DND-41 (cell line): Measurements from ENCODE around the gene GRK2.

Source experiments
- EZH2 ChIP-seq: IDR thresholded peaks from 3 replicates; pipeline ENCODE4 v1.6.1; 2012; ENCODE audit warnings: borderline replicate concordance, low read depth, mild to moderate bottlenecking, moderate library complexity, low read length, inconsistent platforms; ENCODE audit not compliant: severe bottlenecking
- TF ChIP-seq, protein P1 (sequence below): IDR thresholded peaks from 2 replicates; pipeline ENCODE4 v1.5.1; 2012; ENCODE audit warnings: borderline replicate concordance, low read length, moderate library complexity, mild to moderate bottlenecking; ENCODE audit not compliant: poor library complexity, severe bottlenecking; ENCODE audit errors: extremely low read depth

DNA sequence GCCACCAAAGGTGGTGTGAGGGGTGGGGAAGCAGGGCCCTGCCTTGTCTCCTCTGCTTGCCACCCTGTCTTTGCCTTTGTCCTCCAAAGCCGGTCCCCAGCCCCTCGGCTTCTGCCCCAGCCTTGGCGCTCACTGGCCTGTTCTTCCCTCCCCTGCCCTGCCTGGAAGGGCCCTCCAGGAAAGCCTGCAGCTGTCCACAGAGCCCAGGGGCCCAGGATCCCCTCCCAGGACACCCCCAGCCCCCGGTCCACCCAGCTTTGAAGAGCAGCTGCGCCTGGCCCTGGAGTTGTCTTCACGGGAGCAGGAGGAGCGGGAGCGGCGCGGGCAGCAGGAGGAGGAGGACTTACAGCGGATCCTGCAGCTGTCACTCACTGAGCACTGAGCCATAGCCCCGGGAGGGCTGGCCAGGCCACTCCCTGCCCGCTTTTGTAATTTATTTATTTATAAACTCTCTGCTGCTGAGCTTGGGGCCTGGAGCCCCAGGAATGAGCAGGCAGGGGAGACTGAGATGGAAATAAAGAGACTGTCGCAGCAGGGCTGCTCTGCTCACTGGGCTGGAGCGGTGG, 35.8 kb downstream of the GRK2 start:
- TF ChIP-seq, protein P1, sequence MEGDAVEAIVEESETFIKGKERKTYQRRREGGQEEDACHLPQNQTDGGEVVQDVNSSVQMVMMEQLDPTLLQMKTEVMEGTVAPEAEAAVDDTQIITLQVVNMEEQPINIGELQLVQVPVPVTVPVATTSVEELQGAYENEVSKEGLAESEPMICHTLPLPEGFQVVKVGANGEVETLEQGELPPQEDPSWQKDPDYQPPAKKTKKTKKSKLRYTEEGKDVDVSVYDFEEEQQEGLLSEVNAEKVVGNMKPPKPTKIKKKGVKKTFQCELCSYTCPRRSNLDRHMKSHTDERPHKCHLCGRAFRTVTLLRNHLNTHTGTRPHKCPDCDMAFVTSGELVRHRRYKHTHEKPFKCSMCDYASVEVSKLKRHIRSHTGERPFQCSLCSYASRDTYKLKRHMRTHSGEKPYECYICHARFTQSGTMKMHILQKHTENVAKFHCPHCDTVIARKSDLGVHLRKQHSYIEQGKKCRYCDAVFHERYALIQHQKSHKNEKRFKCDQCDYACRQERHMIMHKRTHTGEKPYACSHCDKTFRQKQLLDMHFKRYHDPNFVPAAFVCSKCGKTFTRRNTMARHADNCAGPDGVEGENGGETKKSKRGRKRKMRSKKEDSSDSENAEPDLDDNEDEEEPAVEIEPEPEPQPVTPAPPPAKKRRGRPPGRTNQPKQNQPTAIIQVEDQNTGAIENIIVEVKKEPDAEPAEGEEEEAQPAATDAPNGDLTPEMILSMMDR: no peak
- no peak for TF ChIP-seq EZH2
